ENCODE data around the gene KAT2B. TPM values are rescaled to one million over a fixed set of nuclear protein-coding genes. Genes with fewer than 3 reads are reported as not detected.

The KAT2B gene
- total and polyA plus RNA-seq, 2 of the 8 experiments (the other 6 are each of a cell fraction or from before 2014, with no cell fraction given) = 0.24 to 0.91 TPM

- H3K79me1 ChIP-seq (ENCODE audit: low read depth, low read length) = no peaks in the 10 kb centered on the region
- H2AK5ac ChIP-seq (ENCODE audit: low read depth, low read length) = no peak overlapping the region
- H3K23me2 ChIP-seq (ENCODE audit: low read depth, low read length) = peaks cover 7% of the 10 kb centered on the region; the same call in 1 of the 2 replicates
- H4K20me1 ChIP-seq (replicated peaks in 1 of 2; ENCODE audit: control insufficient read depth in 1 of 2, insufficient read depth in 2 of 2, low read length in 2 of 2) = peaks cover 0 to 7% of the 10 kb centered on the region in 2 experiments
- H2AFZ ChIP-seq (ENCODE audit: low read length) = no peak overlapping the region
- no peak overlapping the region for H2BK12ac ChIP-seq (ENCODE audit: low read depth, low read length)
- H2BK5ac ChIP-seq (ENCODE audit: low read depth, low read length) = no peak overlapping the region
- no peak overlapping the region for H3K4me2 ChIP-seq (ENCODE audit: insufficient read depth in 1 of 2, low read depth in 2 of 2, low read length in 2 of 2)
- H3K27me3 ChIP-seq (replicated peaks in 1 of 4; ENCODE audit: control insufficient read depth in 3 of 4, extremely low read depth in 1 of 4, insufficient read depth in 3 of 4, low read length in 3 of 4) = peaks cover 0 to 5% (median 4%) of the 10 kb centered on the region in 4 experiments; a peak in 2 of 7 replicates
- no peak overlapping the region for H3K4ac ChIP-seq (replicated peaks; ENCODE audit: insufficient read length, low read depth, low read length)
- ChIA-PET CTCF (ENCODE audit: partially characterized antibody) (interaction anchor here (0.6 to 1.4 kb wide), 3 partner anchors 9 to 674 kb away, joined by 3 read pairs; no protein-coding TSS in a partner anchor), POLR2A (ENCODE audit: partially characterized antibody) (no interaction called here)
- 94% methylated on average over 4 of the region's 4 CpGs; no CpG with 5 or more reads in 1 of the 2 experiments for WGBS, 2 experiments (ENCODE audit: extremely low coverage in 1 of 2, insufficient coverage in 1 of 2, insufficient read length in 1 of 2, insufficient replicate concordance in 2 of 2, low coverage in 1 of 2, low lambda C conversion rate in 2 of 2, missing lambda C conversion rate in 1 of 2)
- no peaks in the 10 kb centered on the region for H3K9me3 ChIP-seq (ENCODE audit: insufficient read depth in 2 of 2, low read depth in 1 of 2, low read length in 1 of 2)
- DNase-seq (ENCODE audit: low read depth in 1 of 2, low spot score in 2 of 2) (no peak), FAIRE-seq (no peak)
- no peak overlapping the region for H2BK15ac ChIP-seq (ENCODE audit: low read length)
- no peak overlapping the region for H3K18ac ChIP-seq (ENCODE audit: extremely low read depth, low read length)
- H3K56ac ChIP-seq (replicated peaks; ENCODE audit: insufficient read length, low read depth, low read length) = no peak overlapping the region
- H4K91ac ChIP-seq (replicated peaks; ENCODE audit: insufficient read length, low read length) = no peak overlapping the region
- no peaks in the 10 kb centered on the region for H3K36me3 ChIP-seq (ENCODE audit: control insufficient read depth in 2 of 4, insufficient read depth in 4 of 4, low read length in 3 of 4)
- no peaks in the 10 kb centered on the region for H3K79me2 ChIP-seq (ENCODE audit: control insufficient read depth in 1 of 2, insufficient read depth in 2 of 2, low read length in 2 of 2)
- no peak for TF ChIP-seq HDAC2 (IDR thresholded peaks at IDR 0.05; ENCODE audit: borderline replicate concordance in 1 of 2, low read depth in 2 of 2, low read length in 2 of 2)
- no peak for TF ChIP-seq POLR2AphosphoS5 (IDR thresholded peaks at IDR 0.05; ENCODE audit: low read depth, low read length)
- TF ChIP-seq CHD2 (IDR thresholded peaks at IDR 0.05; ENCODE audit: low read length) = no peak
- no peak for TF ChIP-seq BRCA1 (IDR thresholded peaks at IDR 0.05; ENCODE audit: low read depth, low read length)
- TF ChIP-seq RXRA (IDR thresholded peaks at IDR 0.05; ENCODE audit: insufficient read depth, low read depth, low read length) = no peak
- TF ChIP-seq SRF (IDR thresholded peaks at IDR 0.05; ENCODE audit: low read depth, low read length) = no peak
- no peak for TF ChIP-seq SIN3A (conservative IDR thresholded peaks at IDR 0.05 in 1 of 2, IDR thresholded peaks at IDR 0.05 in 1 of 2; ENCODE audit: low read depth in 1 of 2, low read length in 2 of 2)
- no peak for TF ChIP-seq SAP30 (IDR thresholded peaks at IDR 0.05; ENCODE audit: insufficient read depth, insufficient replicate concordance, low read length)
- TF ChIP-seq, protein P1, sequence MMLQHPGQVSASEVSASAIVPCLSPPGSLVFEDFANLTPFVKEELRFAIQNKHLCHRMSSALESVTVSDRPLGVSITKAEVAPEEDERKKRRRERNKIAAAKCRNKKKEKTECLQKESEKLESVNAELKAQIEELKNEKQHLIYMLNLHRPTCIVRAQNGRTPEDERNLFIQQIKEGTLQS (IDR thresholded peaks at IDR 0.05; ENCODE audit: insufficient read depth, low read depth, low read length) = no peak
- TF ChIP-seq GABPA (IDR thresholded peaks at IDR 0.05; ENCODE audit: borderline replicate concordance, insufficient read depth, low read length) = no peak
- H3K27ac ChIP-seq (ENCODE audit: low read depth, low read length) = no peak overlapping the region
- no peak overlapping the region for H2BK120ac ChIP-seq (replicated peaks; ENCODE audit: low read depth, low read length)
- no peak overlapping the region for H3K14ac ChIP-seq (ENCODE audit: insufficient read length)
- no peak overlapping the region for H4K8ac ChIP-seq (ENCODE audit: extremely low read depth, insufficient read depth, low read length)
- no peak overlapping the region for H3K4me3 ChIP-seq (ENCODE audit: extremely low read depth in 1 of 4, insufficient read depth in 2 of 4, low read depth in 3 of 4, low read length in 4 of 4)
- H4K5ac ChIP-seq (ENCODE audit: insufficient read length, low read depth, low read length) = no peak overlapping the region
- H3K9ac ChIP-seq (replicated peaks in 1 of 4; ENCODE audit: extremely low read depth in 1 of 4, low read depth in 3 of 4, low read length in 3 of 4) = no peak overlapping the region
- no peak overlapping the region for H3K23ac ChIP-seq (ENCODE audit: insufficient read length)
- peaks cover 0 to 2% (median under 1%) of the 10 kb centered on the region in 4 experiments; a peak in 2 of 7 replicates for H3K4me1 ChIP-seq (replicated peaks in 1 of 4; ENCODE audit: control insufficient read depth in 3 of 4, insufficient read depth in 4 of 4, low read length in 3 of 4)
- H2BK20ac ChIP-seq (ENCODE audit: low read length) = no peak overlapping the region
Measured at GRCh38 chr3:20043825-20044224, 3.6 kb downstream of the KAT2B start.
